GM12874 (cell line): ENCODE data around the gene CCDC141.

Experiments used
- TF ChIP-seq, protein P1 (sequence below): IDR thresholded peaks from 2 replicates; pipeline ENCODE4 v1.5.1; 2011; ENCODE audit warnings: low read depth, mild to moderate bottlenecking, control low read depth, low read length, moderate library complexity; ENCODE audit not compliant: insufficient read depth

Gene CCDC141

DNA sequence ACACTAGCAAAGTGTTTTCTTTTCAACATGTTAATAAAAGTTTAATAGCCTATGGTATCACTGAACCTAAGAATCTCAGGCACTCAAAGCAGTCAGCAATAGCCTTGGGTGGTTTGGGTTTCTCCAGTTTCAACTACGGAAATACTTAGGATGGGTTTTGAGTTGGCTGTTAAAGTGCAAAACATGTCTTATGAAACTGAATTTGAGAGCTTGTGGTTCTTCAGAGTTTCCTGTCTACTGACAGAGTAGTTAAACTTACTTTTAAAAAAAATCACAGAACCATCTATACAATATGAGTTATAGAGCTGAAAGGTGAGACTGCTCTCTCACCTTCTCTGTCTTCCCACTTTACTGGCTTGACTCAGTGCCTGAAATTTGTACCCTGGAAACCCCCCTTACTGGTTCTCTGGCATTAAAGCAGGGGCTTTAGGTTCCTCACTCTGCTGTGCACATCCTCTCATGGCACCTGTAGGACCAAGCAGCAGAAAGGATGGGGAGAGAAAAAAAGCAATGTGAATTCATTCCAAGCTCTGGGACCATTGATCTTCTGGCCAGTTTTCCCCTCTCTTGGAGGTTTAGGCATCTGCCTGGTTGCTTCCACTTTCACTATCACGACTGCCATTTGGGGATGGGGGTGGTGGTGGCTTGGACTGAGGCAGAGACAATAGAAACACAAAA is 18.1 kb downstream of the CCDC141 start:
- TF ChIP-seq, protein P1, sequence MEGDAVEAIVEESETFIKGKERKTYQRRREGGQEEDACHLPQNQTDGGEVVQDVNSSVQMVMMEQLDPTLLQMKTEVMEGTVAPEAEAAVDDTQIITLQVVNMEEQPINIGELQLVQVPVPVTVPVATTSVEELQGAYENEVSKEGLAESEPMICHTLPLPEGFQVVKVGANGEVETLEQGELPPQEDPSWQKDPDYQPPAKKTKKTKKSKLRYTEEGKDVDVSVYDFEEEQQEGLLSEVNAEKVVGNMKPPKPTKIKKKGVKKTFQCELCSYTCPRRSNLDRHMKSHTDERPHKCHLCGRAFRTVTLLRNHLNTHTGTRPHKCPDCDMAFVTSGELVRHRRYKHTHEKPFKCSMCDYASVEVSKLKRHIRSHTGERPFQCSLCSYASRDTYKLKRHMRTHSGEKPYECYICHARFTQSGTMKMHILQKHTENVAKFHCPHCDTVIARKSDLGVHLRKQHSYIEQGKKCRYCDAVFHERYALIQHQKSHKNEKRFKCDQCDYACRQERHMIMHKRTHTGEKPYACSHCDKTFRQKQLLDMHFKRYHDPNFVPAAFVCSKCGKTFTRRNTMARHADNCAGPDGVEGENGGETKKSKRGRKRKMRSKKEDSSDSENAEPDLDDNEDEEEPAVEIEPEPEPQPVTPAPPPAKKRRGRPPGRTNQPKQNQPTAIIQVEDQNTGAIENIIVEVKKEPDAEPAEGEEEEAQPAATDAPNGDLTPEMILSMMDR = no peak

DNA sequence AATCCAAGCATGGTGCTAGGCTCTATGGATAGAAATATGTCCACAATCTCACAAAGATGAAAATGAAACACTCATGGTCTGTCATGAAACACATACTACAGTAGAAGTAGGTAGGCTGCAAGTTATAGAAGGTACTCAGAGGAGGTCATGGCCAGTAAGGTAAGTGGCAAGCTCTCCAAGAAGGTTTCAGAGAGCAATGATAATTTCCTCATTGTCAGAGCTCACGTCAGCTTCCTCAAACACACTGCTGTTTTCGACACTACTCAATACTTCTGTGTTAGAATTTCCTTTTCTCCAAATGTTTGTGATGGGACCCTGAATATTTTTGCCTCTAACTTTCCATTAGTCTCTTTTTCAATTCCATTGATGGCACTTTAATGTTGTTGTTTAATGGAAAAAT is 25.5 kb downstream of the CCDC141 start:
- TF ChIP-seq, protein P1 = no peak

DNA sequence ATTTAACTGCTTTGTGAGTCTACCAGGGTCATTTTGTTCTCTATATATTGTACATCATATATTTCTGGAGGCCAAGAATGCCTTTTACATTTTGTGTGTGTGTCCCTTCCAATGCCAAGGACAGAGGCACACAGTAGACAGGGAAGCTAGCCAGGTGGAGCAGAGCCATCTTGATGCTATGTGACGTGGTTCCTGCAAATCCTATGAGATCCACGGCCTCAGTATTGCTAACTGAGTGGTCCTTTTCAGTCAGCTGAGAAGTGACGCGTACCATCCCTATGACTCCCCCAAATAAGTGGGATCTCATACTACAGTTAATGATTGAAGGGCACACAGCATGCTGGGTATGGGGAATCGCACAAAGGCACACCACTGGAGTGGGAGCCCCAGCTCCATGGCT is 27.3 kb downstream of the CCDC141 start:
- TF ChIP-seq, protein P1 = no peak

DNA sequence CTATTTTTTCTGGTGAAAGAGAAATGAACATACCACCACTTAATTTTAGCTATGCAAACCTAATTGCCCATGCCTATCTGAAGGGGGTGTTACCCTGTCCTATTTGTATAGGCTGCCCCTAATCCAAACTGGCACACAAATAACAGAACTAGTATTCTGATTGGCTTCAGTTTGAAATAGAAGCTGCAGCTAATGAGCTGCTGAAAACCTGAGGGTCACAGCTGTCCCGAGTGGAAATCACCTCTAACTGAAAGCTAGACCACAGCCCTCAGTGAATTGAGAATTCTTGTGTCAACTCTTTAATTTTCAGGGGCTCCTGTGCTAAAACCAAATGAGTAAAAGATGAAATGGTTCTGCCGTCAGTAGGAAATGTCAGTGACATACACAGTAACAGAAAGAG is 28.7 kb downstream of the CCDC141 start:
- TF ChIP-seq, protein P1 = no peak

DNA sequence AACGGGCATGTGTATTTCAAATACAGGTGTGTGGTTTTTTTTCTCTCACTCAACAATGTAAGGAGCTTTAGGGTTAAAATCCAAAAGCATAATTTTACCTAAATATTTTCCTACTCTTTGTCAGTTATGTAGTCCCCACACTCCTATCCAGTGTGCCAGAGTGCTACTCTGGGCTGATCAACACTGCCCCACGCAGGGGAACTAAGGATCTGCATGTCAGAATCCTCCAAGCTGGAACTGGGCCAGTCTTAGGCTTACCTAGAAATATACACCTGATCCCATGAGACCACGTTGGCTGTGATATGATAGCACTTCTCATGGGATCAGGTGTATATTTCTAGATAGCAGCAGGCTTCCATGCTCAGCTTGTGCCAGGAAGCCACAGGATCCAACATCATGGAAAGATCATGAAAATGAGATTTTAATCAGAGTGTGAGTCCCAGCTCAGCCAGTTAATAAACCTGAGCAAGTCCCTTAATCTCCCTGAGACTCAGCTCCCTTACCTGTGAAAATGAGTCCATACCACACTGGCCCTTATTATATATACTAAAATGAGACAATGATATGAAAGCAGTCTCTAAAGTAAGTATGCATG is 29.7 kb downstream of the CCDC141 start:
- TF ChIP-seq, protein P1 = peak; percentile 76

DNA sequence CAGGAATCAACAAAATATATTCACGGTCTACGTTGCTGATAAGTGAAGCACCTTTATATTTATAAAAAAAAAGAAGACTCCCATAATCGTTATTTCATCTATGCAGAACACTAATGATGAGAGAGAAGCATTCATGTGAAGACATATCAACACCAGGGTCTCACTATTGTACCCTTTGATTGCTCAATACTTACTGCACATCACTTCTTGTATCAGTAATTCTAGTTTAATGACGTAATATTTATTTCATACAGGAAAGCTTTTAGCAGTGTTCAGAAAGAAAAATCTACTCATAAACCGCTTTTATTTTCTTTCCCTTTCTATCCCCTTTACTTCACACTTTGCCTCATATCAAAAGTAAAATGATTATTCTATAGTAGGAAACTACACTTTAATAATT is 30.7 kb downstream of the CCDC141 start:
- TF ChIP-seq, protein P1 = no peak

DNA sequence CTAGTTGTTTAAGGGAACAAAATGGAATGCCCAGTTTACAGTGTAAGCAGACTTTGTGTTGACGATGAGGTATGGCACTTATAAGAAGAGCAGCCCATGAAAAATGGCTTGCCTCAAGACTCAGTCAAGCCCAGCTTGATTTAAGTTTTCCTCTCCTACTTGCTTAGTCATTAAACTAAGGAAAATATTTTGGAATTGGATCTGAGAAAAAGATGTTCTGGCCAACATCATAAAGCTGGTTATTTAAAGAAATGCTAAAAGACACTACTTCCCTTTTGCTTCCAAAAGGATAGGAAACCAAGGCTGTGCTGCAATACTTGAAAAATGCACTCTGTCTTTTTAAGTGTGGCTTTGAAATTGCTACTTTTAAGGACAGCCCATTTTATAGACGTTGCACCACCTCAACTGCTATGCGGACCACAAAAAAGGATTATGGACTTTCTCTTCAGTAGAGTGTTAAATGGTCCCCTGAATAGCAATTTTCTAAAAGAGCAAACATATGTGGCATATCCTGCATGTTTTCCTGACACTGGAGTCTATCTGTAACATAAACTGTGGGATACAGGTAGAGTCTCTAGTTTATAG is 32.1 kb downstream of the CCDC141 start:
- TF ChIP-seq, protein P1 = no peak
